Activated naive CD4-positive, alpha-beta T cell treated with anti-CD3 and anti-CD28 coated beads, Interleukin-2, amount 50 U/mL, for 16 hours (primary cell): ENCODE data around the gene C16orf82.
"Not testable (repeated sequence)": the region's sequence is repeated elsewhere in the genome, so short reads cannot be mapped to it uniquely, and the experiment has no call there.

ENCODE experiments used
- DNase-seq: peaks from one replicate; pipeline ENCODE4 v3.0.0-alpha.2; 2020

Gene C16orf82

GRCh38 chr16:27066668-27067537 is at the start of gene C16orf82:
C16orf82 (plus strand) TSS chr16:27066927.
- DNase-seq, result no peak

- DNase-seq, result no peak
Observed at GRCh38 chr16:27020031-27020430, 46.7 kb upstream of the C16orf82 start.

DNA sequence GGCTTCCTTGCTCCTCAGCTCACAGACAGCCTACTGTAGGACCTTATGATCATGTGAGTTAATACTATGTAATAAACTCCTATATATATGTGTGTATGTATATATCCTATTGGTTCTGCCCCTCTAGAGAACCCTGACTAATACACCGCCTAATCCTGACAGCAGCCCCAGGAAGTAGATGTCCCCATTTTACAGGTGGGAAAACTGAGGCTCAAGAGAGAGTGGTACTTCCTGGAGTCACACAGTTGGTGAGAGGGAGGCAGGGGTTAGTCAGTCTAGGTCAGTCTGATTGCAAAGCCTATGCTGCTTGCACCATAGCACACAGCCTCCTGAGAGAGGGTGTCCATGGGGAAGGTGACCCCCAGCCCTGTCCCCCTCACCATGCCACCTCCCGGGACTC is 42.7 kb upstream of the C16orf82 start:
- DNase-seq, result no peak

- no peak for DNase-seq
Observed at GRCh38 chr16:27025581-27025980, 41.1 kb upstream of the C16orf82 start.

- no peak for DNase-seq
Observed at GRCh38 chr16:27027971-27028370, 38.8 kb upstream of the C16orf82 start.

DNA sequence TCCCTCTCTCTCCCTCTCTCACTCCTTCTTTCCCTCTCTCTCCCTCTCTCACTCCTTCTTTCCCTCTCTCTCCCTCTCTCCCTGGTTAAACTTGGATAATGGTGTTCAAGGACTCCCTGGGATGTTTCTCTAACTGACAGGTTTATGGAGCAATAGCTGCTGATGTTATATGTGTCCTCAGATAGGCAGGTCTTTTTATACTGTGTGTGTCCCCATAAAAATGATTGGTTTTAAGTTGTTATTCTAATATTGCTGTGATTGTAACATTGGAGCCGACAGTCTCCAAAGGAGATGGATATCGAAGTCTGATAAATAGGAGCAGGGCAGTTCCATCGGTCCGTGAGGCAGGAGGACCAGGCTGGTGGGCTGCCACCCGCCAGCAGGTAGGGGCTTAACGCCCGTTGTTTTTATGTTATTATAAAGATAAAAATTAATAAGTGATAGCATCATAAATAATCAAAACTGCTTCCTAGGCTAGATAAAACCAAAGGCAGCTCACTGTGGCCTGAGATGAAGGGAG is 38.1 kb upstream of the C16orf82 start:
- DNase-seq, result no peak

DNA sequence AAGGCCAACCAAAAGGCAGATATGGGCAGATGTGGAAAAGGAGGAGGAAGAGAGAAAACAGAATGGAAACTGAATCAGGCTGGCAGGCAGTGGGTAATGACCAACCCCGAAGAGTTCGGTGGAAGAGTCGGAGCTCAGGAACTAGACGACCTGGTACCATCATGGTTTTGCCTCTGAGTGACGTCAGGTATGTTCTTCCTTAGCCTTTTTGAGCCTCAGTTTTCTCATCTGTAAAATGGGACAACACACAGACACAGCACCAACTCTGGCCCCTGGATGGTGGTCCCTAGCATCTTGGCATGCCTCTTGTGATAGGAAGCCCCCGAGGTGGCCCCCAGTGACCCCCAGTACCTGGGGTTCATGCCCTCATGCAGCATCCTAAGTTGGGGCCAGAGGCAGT is 37.2 kb upstream of the C16orf82 start:
- DNase-seq, result no peak

DNA sequence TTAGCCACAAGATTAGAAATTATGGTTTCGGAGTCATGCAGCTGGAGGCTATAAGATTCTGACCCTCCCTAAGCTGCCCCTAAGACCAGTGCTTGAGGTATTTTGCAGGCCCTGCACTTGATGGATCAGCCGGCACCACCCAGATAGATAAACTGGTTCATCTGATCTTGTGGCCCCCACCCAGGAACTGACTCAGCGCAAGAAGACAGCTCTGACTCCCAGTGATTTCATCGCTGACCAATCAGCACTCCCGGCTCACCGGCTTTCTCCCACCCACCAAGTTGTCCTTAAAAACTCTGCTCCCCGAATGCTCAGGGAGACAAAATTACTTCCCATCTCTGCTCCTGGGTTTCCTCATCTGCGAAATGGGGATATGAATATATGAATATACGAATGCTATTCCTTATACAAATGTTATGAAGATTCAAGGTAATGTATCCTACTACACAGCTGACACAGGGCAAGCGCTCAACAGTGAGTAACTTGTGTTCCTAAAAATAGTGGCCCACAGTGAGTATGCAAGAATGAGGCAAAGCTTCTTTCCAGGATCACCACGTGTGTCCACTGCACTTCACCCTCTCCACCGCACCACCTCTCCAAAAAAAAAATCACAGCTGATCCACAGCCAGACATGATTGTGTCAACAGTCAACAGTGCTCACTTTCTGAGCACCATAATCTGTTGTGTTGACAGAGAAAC is 33.3 kb upstream of the C16orf82 start:
- no peak for DNase-seq

- DNase-seq, result no peak
Observed at GRCh38 chr16:27040732-27041131, 26.0 kb upstream of the C16orf82 start.

- DNase-seq, result no peak
Observed at GRCh38 chr16:27046958-27047518, 19.7 kb upstream of the C16orf82 start.

GRCh38 chr16:27048316-27048715 is 18.4 kb upstream of the C16orf82 start:
- no peak for DNase-seq

GRCh38 chr16:27049117-27049516 is 17.6 kb upstream of the C16orf82 start:
- no peak for DNase-seq

DNA sequence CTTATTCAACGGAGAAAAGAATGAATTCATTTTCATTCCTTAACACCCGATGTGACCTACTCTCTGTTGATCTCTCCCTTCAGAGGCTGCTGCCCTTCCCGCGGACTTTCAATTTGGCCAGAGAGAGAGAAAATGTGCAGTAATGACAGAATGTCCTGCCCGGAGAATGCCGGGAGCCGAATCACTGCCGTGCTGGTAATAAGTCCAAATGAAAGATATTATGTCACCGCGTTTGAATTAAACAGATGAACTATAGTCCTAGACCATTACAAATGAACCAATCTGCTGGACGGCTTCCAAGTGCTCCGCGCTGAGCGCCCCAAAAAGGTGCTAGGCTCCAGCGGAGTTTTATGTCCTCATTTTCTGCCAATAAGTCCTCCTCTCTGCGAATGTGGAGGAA is 14.7 kb upstream of the C16orf82 start:
- no peak for DNase-seq

- no peak for DNase-seq
Observed at GRCh38 chr16:27053996-27054395, 12.7 kb upstream of the C16orf82 start.

DNA sequence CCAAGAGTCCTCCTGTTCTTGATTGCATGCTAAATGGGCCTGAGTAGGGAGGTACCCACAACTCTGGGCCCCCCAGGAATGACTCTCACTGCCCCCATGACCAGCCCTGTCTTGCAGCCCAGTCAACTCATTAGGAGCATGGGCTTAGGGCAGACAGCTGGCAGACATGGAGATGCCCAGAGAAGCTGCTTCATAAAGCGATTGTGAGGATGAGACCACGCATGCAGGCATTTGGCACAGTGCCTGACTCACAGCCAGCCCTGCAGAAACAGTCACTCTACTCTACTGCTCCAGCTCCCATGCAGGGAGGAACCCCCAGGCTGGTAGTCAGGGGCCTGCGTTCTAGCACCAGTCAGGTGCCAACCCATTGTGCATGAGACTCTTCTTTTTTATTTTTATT is 8.4 kb upstream of the C16orf82 start:
- DNase-seq, result no peak

DNA sequence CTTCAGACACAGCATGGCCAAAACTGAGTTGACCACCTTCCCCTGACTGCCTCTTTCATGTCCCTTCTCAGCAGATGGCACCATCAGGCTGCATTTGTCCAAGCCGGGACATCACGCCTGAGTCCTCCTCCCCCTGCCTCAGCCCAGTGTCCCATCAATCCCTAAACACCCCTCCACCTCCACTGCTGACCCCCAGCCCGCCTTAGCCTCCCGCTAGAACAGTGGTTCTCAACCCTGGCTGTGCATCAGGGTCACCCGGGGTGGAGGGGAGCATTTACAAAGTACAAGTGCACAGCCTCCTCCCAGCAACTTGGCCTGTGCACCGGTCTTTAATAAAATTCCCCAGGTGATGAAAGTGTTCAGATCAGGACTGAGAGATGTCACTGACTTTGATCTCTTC is 4.0 kb downstream of the C16orf82 start:
- no peak for DNase-seq

DNA sequence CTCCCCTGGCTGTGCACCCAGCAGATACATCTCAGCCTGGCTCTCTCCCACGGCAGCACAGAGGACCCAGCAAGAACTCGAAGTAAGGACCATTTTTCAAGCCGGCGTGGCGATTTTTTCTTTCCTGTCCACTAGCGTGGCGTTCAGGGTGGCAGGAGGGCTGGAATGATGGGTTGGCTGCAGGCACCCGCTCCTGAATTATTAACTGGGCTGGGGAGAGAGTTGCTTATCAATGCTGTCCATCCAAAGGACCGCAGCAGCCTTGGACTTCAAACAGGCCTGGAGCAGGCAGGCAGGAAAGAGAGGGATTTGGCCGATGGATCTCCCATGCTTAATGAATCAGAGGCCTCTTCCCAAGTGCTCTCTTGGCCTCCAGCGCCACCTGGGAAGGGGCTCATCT is 7.0 kb downstream of the C16orf82 start:
- no peak for DNase-seq

DNA sequence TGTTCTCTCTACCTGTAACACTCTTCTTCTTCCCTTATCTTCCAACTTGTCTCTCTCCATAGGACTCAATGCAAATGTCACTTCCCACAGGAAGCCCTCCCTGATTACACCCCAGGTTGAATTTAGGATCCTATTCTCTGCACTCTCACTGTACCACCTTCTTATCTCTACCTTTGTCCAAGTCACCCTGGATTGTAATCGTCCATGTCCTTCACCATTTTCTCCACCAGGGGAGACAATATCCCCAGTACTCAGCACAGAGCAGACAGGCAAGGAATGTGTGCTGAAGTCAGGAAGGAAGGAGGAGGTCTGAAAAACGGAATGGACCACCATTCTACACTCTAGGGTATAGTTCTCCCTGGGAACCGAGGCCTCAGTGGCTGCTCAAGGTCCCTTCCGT is 14.2 kb downstream of the C16orf82 start:
- no peak for DNase-seq

- no peak for DNase-seq
Observed at GRCh38 chr16:27083861-27084261, 17.1 kb downstream of the C16orf82 start.

DNA sequence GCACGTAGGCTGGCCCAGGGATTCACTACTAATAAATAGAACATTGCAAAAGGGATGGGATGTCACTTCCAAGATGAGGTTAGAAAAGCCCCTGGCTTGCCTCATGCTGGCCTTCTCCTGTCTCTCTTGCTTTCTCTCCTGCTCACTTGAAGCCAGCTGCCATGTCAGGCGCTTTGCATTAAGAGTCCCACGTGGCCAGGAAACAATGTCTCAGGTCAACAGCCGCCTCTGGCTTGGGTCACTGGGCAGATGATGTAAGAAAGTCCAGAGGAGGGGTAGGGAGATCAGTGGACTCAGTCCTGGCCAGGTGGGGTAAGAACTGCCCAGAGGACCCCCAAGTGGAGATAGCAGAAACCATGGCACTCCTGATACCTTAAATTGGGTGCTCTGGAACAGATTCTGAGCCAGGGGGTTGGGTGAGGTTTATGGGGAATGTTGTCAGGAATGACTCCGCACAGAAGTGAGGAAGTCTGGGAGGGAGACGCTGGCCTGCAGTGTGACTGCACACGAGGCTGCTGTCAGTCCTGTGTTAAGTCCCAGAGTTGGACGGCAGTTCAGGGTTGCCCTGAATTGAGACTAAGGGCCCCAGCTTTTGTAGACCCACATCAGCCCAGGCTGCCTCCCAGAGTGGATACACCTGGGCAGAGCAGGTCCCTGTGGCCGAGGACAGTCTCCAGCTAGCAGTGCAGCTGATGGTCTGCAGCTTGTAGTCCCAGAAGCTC is 17.7 kb downstream of the C16orf82 start:
- DNase-seq, result no peak

- no peak for DNase-seq
Observed at GRCh38 chr16:27085182-27085581, 18.5 kb downstream of the C16orf82 start.

GRCh38 chr16:27086031-27086430 is 19.3 kb downstream of the C16orf82 start:
- not testable (repeated sequence) for DNase-seq

DNA sequence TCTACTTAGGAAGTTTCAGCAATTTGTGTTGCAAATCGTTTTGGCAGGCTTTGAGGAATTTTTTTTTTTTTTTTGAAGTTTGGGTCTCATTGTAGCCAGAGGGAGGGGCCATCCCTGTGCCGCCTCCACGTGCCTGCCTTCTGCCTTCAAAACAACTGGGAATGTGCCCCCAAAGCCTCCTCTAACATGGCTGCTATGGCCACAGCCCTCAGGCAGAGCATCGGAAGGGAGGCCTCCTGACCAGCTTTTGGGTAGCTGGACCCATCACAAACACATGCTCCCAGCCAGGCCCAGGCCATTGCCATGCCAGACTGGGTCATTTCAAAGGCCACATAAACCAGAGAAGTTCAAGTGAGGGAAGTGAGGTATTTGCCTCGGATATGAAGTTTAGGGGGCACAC is 21.5 kb downstream of the C16orf82 start:
- no peak for DNase-seq
